Breast epithelium (tissue), 3 donors: Measurements from ENCODE around the gene RBM38.

ENCODE experiments used
- CTCF ChIP-seq, 3 donors: fragments of 450-650 bp; IDR thresholded peaks; one replicate each; pipeline ENCODE4 v1.5.1; 2016 to 2017; ENCODE audit warnings: antibody characterized with exemption in 3 of 3, mild to moderate bottlenecking in 3 of 3, moderate library complexity in 3 of 3
- POLR2A ChIP-seq: fragments of 450-650 bp; IDR thresholded peaks from one replicate; pipeline ENCODE4 v1.6.1; 2016; ENCODE audit warnings: antibody characterized with exemption, mild to moderate bottlenecking, moderate library complexity
- POLR2AphosphoS5 ChIP-seq, 3 donors: sonication (generic); formaldehyde crosslinking; IDR thresholded peaks; one replicate each; pipeline ENCODE4 v1.6.1; 2017; ENCODE audit warnings: antibody characterized with exemption in 3 of 3

DNA sequence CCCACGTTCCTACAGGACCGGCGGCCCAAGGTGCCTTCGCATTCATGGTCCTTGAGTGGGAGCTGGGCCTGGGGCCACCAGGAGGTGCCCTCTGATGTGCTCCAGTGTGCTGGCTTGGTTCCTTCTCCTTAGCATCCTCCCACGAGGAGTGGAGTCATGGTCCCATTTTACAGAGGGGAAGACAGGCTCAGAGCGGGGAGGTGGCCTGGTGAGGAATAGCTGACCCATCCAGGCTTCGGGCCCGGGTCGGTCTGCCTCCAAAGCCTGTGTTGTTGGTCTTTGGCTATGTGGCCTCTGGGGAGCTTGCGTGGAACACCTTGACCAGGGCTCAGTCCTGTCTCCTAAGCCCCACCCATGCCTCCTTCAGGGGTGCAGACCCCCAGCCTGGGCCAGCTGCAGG lies 22.8 kb downstream of the RBM38 start:
- TF ChIP-seq CTCF (IDR thresholded peaks at IDR 0.05) (no peak), POLR2A (no peak), POLR2AphosphoS5 (IDR thresholded peaks at IDR 0.05) (no peak)
